Erythroblast (primary cell): Measurements from ENCODE around the gene ILF3.

Source experiments
- GATA1 ChIP-seq: IDR thresholded peaks from 2 replicates; pipeline ENCODE4 v1.6.1; 2011; ENCODE audit warnings: low read depth, mild to moderate bottlenecking, control low read depth, low read length, moderate library complexity
- POLR2A ChIP-seq: IDR thresholded peaks from 2 replicates; pipeline ENCODE4 v1.6.1; 2011; ENCODE audit warnings: mild to moderate bottlenecking, low read length

GRCh38 chr19:10660346-10660745 is 6.2 kb downstream of the ILF3 start:
- no peak for TF ChIP-seq POLR2A
- TF ChIP-seq GATA1 = no peak
